Chondrocyte (in vitro differentiated cells): Measurements from ENCODE around the gene PDGFRB. TPM values are rescaled to one million over a fixed set of nuclear protein-coding genes. Genes with fewer than 3 reads are reported as not detected.

Experiments used
- DNase-seq: peaks from one replicate; pipeline ENCODE4 v3.0.0; 2021; ENCODE audit warnings: mixed read lengths, low spot score
- H3K27ac Mint-ChIP-seq: one replicate; pipeline ENCODE4 v1.8.0; 2021; ENCODE audit warnings: mild to moderate bottlenecking, moderate library complexity, mixed read lengths; ENCODE audit not compliant: unreplicated experiment
- H3K27me3 Mint-ChIP-seq: 2 replicates; pipeline ENCODE4 v1.8.0; 2021; ENCODE audit warnings: low read depth, mixed read lengths
- H3K36me3 Mint-ChIP-seq: 2 replicates; pipeline ENCODE4 v1.8.0; 2021; ENCODE audit warnings: low read depth, mixed read lengths
- H3K4me1 Mint-ChIP-seq: 2 replicates; pipeline ENCODE4 v1.8.0; 2021; ENCODE audit warnings: low read depth, mild to moderate bottlenecking, mixed read lengths
- H3K4me3 Mint-ChIP-seq: one replicate; pipeline ENCODE4 v1.8.0; 2021; ENCODE audit warnings: mild to moderate bottlenecking, moderate library complexity, mixed read lengths; ENCODE audit not compliant: unreplicated experiment
- H3K9me3 Mint-ChIP-seq: 2 replicates; pipeline ENCODE4 v1.8.0; 2021; ENCODE audit warnings: low read depth, mixed read lengths
- CTCF ChIP-seq: fragments of 200-600 bp; sonication (generic); IDR thresholded peaks from 2 replicates; pipeline ENCODE4 v1.5.0; 2021; ENCODE audit warnings: antibody characterized with exemption, mild to moderate bottlenecking, moderate library complexity
- total RNA-seq: library from RNA; stranded (reverse); gene quantifications from 3 replicates; pipeline ENCODE4 v1.2.1, GENCODE V29; 2021

PDGFRB gene
- total RNA-seq, 1 donor from 2014 or later, result 499 TPM

GRCh38 chr5:150196986-150197385, 41.3 kb upstream of the PDGFRB start:
- no peak for DNase-seq
- Mint-ChIP-seq H3K27me3 (peaks cover 27% of the 10 kb centered on the region), H3K4me1 (no peaks in the 10 kb centered on the region), H3K4me3 (no peak overlapping the region), H3K27ac (no peak overlapping the region), H3K36me3 (no peaks in the 10 kb centered on the region), H3K9me3 (no peaks in the 10 kb centered on the region)
- no peak for TF ChIP-seq CTCF

- TF ChIP-seq CTCF, result no peak
- no peaks in the 10 kb centered on the region for H3K4me1 Mint-ChIP-seq
Measured at GRCh38 chr5:150196514-150196913, 40.9 kb upstream of the PDGFRB start.

GRCh38 chr5:150195736-150196485, 40.3 kb upstream of the PDGFRB start:
- DNase-seq, result no peak
- peaks cover 33% of the 10 kb centered on the region for H3K27me3 Mint-ChIP-seq
- H3K4me1 Mint-ChIP-seq, result no peaks in the 10 kb centered on the region
- no peak overlapping the region for H3K4me3 Mint-ChIP-seq
- no peaks in the 10 kb centered on the region for H3K9me3 Mint-ChIP-seq
- no peaks in the 10 kb centered on the region for H3K36me3 Mint-ChIP-seq
- no peak overlapping the region for H3K27ac Mint-ChIP-seq
- TF ChIP-seq CTCF, result no peak

More at GRCh38 chr5:150196514-150196913, 40.9 kb upstream of the PDGFRB start:
- H3K4me3 Mint-ChIP-seq, result no peak overlapping the region
- H3K27me3 Mint-ChIP-seq, result peaks cover 30% of the 10 kb centered on the region
- H3K36me3 Mint-ChIP-seq, result no peaks in the 10 kb centered on the region
- no peak overlapping the region for H3K27ac Mint-ChIP-seq
- H3K9me3 Mint-ChIP-seq, result no peaks in the 10 kb centered on the region
- DNase-seq, result no peak

GRCh38 chr5:150192462-150192861, 36.8 kb upstream of the PDGFRB start:
- Mint-ChIP-seq H3K4me3 (no peak overlapping the region), H3K27me3 (peaks cover 30% of the 10 kb centered on the region), H3K9me3 (no peaks in the 10 kb centered on the region), H3K36me3 (no peaks in the 10 kb centered on the region), H3K4me1 (no peaks in the 10 kb centered on the region), H3K27ac (no peak overlapping the region)
- DNase-seq, result no peak
- TF ChIP-seq CTCF, result no peak

- Mint-ChIP-seq H3K4me1 (no peaks in the 10 kb centered on the region), H3K9me3 (no peaks in the 10 kb centered on the region), H3K27ac (no peak overlapping the region), H3K36me3 (no peaks in the 10 kb centered on the region), H3K27me3 (peaks cover 40% of the 10 kb centered on the region), H3K4me3 (no peak overlapping the region)
- TF ChIP-seq CTCF, result no peak
- no peak for DNase-seq
Measured at GRCh38 chr5:150190987-150191386, 35.3 kb upstream of the PDGFRB start.
